ENCODE results near the gene HSPA12B.
A peak's percentile ranks its signal among the peaks of the same experiment; 100 is the strongest.

The HSPA12B gene

DNA sequence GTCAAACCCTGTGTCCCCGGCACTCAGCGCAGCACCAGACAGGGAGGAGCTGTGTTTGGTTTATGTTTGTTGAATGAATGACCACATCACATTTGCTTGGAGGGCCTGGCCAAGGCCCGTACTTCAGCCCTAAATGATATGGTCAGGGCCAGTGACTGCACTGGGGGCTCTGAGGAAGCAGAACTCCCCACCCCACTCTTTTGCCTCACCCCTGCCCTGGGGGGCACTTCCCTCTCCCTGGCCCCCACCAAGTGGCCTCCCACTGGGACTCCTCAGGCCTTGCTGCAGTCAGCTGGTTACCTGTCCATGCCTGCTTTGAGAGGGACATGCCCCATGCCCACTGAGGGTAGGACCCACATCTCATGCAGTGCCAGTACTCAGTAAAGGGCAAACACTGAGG, 32.2 kb downstream of the HSPA12B start:
- no peak for DNase-seq
- no peak overlapping the region for H3K27ac Mint-ChIP-seq

DNA sequence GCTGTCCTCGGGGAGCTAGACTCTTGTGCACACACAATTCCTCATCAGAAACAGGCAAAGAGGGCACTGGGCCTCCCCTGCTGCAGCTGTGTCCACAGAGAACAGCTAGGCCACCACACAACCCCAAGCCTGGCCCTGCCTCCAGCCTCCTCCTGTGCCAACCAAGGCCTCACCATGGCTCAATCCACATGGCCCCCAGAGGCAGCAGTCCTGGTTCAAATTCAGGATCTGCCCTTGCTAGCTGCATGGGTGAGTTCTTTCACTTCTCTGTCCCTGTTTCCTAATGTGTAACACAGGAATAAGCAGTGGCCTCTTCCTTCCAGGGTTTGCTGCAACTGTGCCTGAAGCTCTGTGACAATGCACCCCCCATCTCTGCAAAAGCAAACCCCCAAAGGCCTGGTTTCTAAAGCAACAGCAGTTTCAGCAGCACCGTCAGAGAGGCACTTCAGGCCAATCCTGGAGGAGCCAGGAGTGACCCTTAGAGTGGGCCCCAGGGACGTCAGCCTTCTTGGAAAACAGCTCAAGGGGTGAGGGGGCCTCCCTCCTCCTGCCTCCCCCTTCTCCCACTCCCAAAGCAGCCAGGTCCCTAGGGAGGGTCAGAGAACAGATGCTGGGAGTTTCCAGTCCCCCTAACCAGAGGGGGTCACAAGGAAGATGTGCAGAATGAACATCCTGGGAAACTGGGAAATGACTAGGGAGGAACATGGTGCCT, 32.8 kb downstream of the HSPA12B start:
- Mint-ChIP-seq H3K27ac (no peak overlapping the region), H3K4me3 (no peak overlapping the region), H3K27me3 (peaks cover 6% of the 10 kb centered on the region), H3K9me3 (no peaks in the 10 kb centered on the region), H3K36me3 (no peaks in the 10 kb centered on the region), H3K4me1 (peaks cover 30% of the 10 kb centered on the region)
- DNase-seq, result no peak
- CTCF ChIA-PET, result interaction anchor here (0.5 to 2.4 kb wide), 4 partner anchors 12 to 118 kb away, joined by 3 to 13 read pairs (median 4); no protein-coding TSS in a partner anchor

More for the DNA sequence above, 32.2 kb downstream of the HSPA12B start:
- Mint-ChIP-seq H3K4me1 (peaks cover 30% of the 10 kb centered on the region), H3K4me3 (no peak overlapping the region), H3K27me3 (peaks cover under 1% of the 10 kb centered on the region), H3K9me3 (no peaks in the 10 kb centered on the region), H3K36me3 (no peaks in the 10 kb centered on the region)
- CTCF ChIA-PET, result interaction anchor here (0.5 to 2.4 kb wide), 4 partner anchors 11 to 117 kb away, joined by 3 to 13 read pairs (median 4); no protein-coding TSS in a partner anchor

DNA sequence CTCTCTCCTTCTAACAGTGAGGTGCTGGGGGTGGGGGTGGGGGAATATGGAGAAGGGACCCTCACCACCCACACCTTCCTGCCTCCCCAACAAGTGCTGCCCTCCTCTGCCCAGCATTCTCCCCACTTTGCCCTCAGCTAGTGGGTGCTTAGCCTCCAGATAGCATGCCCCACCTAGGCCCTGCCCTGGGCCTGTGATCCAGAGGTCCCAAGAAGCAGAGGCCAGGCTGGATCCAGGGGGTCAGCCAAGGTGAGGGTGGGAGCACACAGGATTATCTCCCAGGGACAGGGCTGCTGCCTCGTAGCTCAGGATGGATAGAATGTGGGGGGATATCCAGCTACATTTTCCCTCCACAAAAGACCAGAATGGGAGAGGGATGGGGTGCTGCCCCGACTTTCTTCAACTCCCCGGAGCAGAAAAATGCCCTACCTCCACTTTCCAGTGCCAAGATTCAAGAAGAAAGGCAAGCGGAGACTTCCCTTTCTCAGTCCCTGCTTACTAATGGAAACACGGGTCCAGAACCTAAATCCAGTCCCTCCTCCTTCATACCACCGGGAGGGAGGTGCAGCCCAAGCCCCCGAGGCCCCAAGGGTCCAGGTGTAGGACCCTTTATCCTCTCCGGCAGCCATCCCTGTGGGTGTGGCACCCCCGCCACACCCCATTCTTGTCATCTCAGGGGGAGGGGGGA, 34.1 kb downstream of the HSPA12B start:
- CTCF ChIA-PET, result interaction anchor here (1.8 to 2.4 kb wide), 3 partner anchors 13 to 55 kb away, joined by 5 to 13 read pairs (median 8); partner anchors contain the start of gene AP5S1
- peaks cover 6% of the 10 kb centered on the region for H3K27me3 Mint-ChIP-seq
- H3K4me3 Mint-ChIP-seq, result peak overlapping the region; percentile 85
- H3K9me3 Mint-ChIP-seq, result no peaks in the 10 kb centered on the region
- no peak overlapping the region for H3K27ac Mint-ChIP-seq
- DNase-seq, result no peak
- peaks cover 30% of the 10 kb centered on the region for H3K4me1 Mint-ChIP-seq
- H3K36me3 Mint-ChIP-seq, result no peaks in the 10 kb centered on the region

DNA sequence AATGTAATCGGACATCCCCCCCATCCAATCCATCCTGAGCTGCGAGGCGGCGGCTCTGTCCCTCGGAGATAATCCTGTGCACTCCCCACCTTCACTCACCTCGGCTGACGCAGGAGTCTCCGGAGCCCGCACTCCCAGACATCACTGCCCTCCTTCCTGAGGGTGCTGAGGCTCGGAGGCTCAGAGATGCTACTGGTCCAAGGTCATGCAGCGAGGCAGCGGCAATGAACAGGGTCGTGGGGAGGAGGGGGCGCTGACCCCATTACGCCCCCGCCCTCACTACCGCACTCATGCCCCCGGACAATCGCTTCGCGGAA, 34.6 kb downstream of the HSPA12B start:
- peaks cover 30% of the 10 kb centered on the region for H3K4me1 Mint-ChIP-seq
- no peaks in the 10 kb centered on the region for H3K36me3 Mint-ChIP-seq
- peak; percentile 46 for DNase-seq
- CTCF ChIA-PET, result interaction anchor here (1.2 to 3.5 kb wide), 5 partner anchors 8 to 120 kb away, joined by 3 to 30 read pairs (median 8); partner anchors contain the start of gene AP5S1
- H3K27me3 Mint-ChIP-seq, result peaks cover 11% of the 10 kb centered on the region
- peak overlapping the region; percentile 85 for H3K4me3 Mint-ChIP-seq
- H3K27ac Mint-ChIP-seq, result no peak overlapping the region
- no peaks in the 10 kb centered on the region for H3K9me3 Mint-ChIP-seq

DNA sequence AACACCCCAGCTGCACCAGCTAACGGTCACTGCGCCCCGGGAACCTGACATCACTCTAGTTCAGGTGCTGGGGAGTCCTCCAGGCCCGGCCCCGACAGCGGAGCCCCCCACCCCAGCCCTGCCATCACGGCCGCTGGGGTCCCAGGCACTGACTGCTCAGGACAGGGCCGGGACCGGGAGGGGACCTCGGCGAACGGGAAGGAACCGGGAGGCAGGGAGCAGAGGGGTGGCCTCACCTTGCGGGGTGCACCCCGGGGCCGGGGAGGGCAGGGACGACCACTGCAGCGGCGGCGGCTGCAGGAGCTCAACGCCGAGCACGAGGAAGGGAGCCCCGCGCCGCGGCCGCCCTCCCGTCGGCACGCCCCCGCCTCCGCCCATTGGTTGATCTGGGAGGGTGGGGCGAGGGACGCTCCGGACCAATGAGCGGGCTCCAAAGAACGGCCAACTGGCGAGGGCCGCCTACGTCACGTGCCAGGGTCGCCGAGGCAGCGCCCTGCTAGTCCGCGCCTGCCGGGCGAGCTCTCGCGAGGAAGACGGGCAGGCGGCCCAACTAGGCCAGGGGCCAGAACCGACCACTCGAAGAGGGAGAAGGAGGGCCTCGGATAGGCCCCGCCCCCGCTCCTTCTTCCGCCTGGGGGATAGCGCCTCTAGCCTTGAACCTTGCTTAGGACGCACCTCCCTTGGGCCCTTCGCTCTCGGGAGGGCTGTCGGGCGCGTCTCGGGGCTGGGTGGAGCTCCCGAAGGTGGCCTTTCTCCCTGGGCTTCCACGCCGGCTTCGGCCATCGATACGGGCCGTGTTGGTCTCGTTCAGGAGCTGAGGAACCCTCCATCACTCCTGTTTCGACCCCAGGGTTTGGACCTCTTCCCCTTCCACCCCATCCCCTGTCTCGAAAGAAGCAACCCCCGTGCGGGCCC, 35.2 kb downstream of the HSPA12B start, which contains the start of gene ADISSP:
TSS of gene ADISSP (minus strand) at position 327 of the 915 bp plus-strand sequence. CDS start 7,653 bp downstream, outside the sequence.
- H3K4me3 Mint-ChIP-seq, result peak within 1 kb of the TSS; percentile 85
- H3K27ac Mint-ChIP-seq, result peak within 1 kb of the TSS; percentile 93
- CTCF ChIA-PET, result interaction anchor here (0.9 to 3.5 kb wide), 12 partner anchors 9 to 204 kb away, joined by 3 to 30 read pairs (median 6); partner anchors contain the start of genes AP5S1, CENPB and SPEF1
- peaks cover 17% of the 10 kb centered on the region for H3K27me3 Mint-ChIP-seq
- no peaks in the 10 kb centered on the region for H3K36me3 Mint-ChIP-seq
- DNase-seq, result peak; percentile 98
- no peaks in the 10 kb centered on the region for H3K9me3 Mint-ChIP-seq
- H3K4me1 Mint-ChIP-seq, result peaks cover 30% of the 10 kb centered on the region

DNA sequence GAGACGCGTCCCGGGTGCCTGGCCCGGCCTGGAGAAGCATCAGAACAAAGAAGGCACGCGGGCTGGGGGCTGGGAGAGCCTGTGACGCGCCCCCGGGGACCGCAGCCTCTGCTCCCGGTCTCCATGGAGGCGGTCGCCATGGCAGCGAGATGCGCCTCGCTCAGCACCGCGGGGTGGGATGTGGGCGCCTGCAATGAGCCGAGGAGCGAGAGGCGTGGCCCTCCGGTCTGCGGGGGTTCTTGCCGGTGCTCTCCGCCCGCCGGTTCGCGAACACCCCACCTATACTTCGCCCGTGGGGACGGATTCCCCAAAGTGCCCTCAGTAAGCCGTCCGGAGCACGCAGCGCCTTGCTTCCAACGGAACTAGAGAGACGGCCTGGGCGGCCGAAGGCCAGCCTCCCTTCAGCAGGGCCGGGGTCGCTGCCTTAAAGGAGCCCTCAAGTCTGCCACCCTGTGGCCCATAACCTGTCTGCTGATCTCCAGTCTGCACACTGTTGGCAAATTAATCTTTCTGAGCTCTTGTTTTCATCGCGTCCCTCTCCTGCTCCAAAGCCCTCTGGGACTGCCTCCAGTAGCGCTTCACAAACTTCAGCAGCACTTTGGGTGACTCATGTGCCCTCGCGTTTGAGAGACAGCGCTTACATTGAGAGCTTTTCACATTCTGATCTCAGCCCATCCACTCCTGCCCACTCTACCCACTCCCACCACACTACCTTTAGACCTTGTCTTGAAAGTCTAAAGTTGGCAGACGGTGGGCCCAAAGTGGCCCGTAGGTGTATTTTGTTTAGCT, 36.1 kb downstream of the HSPA12B start:
- Mint-ChIP-seq H3K4me1 (peaks cover 30% of the 10 kb centered on the region), H3K27ac (peak overlapping the region; percentile 93), H3K4me3 (peak overlapping the region; percentile 85), H3K9me3 (no peaks in the 10 kb centered on the region), H3K27me3 (peaks cover 20% of the 10 kb centered on the region), H3K36me3 (no peaks in the 10 kb centered on the region)
- CTCF ChIA-PET, result interaction anchor here (0.7 to 3.5 kb wide), 17 partner anchors 9 to 205 kb away, joined by 3 to 30 read pairs (median 5); partner anchors contain the start of genes AP5S1 and CENPB
- peak; percentile 89 for DNase-seq

DNA sequence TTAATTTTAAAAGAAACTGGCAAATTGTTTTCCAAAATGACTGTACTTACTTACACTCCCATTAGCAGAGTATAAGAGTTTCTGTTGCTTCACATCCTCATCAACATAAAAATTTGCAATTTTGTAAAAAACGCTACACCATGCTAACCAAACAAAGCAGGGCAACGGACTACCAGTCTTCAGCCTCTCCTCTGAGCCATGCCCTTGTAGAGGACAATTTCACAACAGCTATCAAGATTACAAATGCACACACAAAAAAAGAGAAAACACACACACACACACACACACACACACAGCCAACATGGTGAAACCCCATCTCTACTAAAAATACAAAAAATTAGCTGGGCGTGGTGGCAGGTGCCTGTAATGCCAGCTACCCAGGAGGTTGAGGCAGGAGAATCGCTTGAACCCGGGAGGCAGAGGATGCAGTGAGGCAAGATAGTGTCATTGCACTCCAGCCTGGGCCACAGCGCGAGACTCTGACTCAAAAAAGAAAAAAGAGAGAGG, 39.1 kb downstream of the HSPA12B start:
- H3K36me3 Mint-ChIP-seq, result no peaks in the 10 kb centered on the region
- H3K27ac Mint-ChIP-seq, result no peak overlapping the region
- no peak overlapping the region for H3K4me3 Mint-ChIP-seq

DNA sequence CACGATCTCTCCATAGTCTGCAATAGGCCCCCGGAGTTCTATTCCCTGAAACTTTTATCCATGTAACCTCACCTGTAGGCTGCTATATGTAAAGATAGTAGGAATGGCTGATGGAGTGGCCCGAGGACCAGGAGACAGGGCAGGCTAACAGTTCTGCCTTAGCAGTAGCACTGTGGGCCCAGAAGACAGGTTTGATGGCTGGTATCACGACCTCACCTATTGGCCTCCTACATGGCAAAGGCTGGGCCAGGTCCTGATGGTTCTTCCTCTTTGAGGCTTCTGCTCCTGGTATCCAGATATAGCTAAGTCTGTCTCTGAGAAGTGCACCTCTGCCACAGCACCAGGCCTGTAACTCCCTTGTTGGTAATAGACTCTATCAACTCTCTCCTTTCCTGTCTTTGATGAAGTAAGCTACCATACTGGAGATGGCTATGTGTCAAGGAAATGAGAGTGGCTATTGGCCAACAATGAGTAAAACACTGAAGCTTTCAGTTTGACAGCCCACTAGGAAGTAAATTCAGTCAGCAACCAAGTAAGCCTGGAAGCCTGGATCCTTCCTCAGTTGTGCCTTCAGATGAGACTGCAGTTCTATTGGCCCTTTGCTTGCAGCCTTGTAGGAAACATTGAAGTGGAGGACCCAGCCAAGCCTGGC, 43.1 kb downstream of the HSPA12B start:
- Mint-ChIP-seq H3K27ac (no peak overlapping the region), H3K4me1 (peaks cover 22% of the 10 kb centered on the region), H3K9me3 (no peaks in the 10 kb centered on the region), H3K27me3 (peaks cover 70% of the 10 kb centered on the region), H3K4me3 (no peak overlapping the region), H3K36me3 (peaks cover 3% of the 10 kb centered on the region)
- no peak for DNase-seq
- CTCF ChIA-PET, result interaction anchor here (0.9 kb wide), 1 partner anchor 27 kb away, joined by 3 read pairs; no protein-coding TSS in a partner anchor

More for the DNA sequence above, 39.1 kb downstream of the HSPA12B start:
- Mint-ChIP-seq H3K27me3 (peaks cover 36% of the 10 kb centered on the region), H3K4me1 (peaks cover 16% of the 10 kb centered on the region), H3K9me3 (no peaks in the 10 kb centered on the region)
- no peak for DNase-seq
- CTCF ChIA-PET, result interaction anchor here (0.9 to 1.1 kb wide), 2 partner anchors 13 to 18 kb away, joined by 3 read pairs; no protein-coding TSS in a partner anchor

DNA sequence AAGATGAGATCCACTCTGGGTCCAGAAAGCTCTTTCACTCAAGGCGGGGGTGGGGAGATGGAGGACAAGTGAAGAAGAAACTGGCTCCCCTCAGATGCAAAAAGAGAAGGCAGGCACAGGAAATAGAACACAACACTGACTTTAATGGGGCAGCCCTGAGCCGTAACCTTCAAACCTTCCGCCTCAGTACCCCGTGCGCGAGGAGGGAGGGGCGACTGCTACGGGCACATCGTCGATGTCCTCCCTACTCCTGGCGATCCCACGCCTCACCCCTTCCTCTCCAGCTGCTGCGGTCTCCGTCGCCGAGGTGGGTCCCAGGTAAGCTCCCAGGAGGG, 44.9 kb downstream of the HSPA12B start:
- Mint-ChIP-seq H3K36me3 (peaks cover 3% of the 10 kb centered on the region), H3K4me1 (peaks cover 37% of the 10 kb centered on the region), H3K4me3 (peak overlapping the region; percentile 67), H3K27ac (no peak overlapping the region), H3K9me3 (no peaks in the 10 kb centered on the region), H3K27me3 (peaks cover 76% of the 10 kb centered on the region)
- no peak for DNase-seq
- CTCF ChIA-PET, result interaction anchor here (1.0 to 1.2 kb wide), 2 partner anchors 8 to 24 kb away, joined by 3 read pairs; no protein-coding TSS in a partner anchor

DNA sequence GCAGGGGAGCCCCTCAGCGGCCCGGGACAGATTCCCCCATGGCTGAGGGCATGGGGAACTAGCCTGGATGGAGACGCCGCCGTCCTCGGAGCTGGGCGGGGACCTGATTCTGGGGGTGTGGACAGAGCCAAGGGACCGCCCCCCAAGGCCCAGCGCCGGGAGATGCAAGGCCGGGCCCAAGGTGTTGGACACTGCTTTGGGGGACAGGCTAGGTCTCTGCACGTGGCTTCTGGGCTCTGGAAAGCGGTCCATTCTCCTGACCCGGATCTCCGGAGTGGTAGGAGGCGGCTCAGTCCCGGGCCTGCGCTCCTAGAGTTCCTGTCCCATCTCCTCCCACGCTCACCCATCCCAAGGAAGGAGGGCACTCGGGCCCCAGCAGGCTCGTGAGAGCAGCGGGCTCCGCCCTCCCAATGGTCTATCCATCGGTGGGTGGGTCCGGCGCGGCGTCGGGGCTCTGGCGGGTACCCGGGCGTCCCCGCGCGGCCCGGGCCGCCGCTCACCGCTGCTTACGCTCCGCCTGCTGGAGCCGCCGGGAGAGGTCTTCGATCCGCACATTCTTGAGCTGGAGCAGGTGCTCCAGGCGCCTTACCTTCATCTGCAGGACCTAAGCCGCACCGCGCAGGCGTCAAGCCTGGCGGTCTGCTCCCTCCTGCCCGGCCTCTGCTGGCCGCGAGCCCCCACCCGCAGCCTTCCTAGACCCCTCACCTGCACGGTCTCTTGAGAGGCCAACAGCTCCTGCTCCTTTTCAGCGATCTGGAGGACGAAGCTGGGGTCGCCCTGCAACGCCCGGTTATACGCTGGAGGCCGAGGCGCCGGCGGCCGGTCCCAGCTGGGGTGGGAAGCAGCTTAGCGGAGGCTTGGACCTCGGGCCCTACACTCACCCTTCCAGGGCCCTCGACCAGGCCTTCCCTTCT, 45.5 kb downstream of the HSPA12B start:
- peak; percentile 53 for DNase-seq
- H3K9me3 Mint-ChIP-seq, result no peaks in the 10 kb centered on the region
- H3K4me1 Mint-ChIP-seq, result peaks cover 43% of the 10 kb centered on the region
- H3K27me3 Mint-ChIP-seq, result peaks cover 69% of the 10 kb centered on the region
- peaks cover 5% of the 10 kb centered on the region for H3K36me3 Mint-ChIP-seq
- CTCF ChIA-PET, result interaction anchor here (1.0 to 2.0 kb wide), 4 partner anchors 9 to 27 kb away, joined by 3 to 10 read pairs (median 4); partner anchors contain the start of gene ADISSP
- peak overlapping the region; percentile 67 for H3K4me3 Mint-ChIP-seq
- no peak overlapping the region for H3K27ac Mint-ChIP-seq

DNA sequence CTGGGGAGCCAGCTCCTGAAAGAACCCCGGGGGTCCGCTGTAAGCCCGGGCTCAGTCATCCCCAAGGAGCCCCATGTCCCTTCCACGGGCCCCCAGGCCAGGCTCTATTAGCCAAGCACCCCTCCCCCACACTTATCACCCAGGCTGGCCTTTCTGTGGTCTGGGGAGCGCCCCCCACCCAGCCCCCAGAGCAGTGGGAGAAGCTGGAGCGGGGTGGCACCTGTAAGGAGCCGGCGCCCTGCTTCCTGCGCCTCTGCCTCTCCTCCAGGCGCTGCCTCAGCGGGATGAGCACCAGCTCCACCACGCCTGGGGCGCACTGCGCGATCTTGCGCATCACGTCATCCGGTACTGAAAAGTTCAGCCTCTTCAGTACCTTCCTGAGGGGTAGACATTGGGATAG, 46.5 kb downstream of the HSPA12B start:
- DNase-seq, result no peak
- Mint-ChIP-seq H3K27ac (no peak overlapping the region), H3K27me3 (peaks cover 69% of the 10 kb centered on the region), H3K4me1 (peaks cover 51% of the 10 kb centered on the region), H3K36me3 (peaks cover 10% of the 10 kb centered on the region), H3K4me3 (no peak overlapping the region), H3K9me3 (no peaks in the 10 kb centered on the region)
- CTCF ChIA-PET, result interaction anchor here (1.2 to 2.0 kb wide), 3 partner anchors 11 to 28 kb away, joined by 3 to 10 read pairs (median 4); partner anchors contain the start of gene ADISSP
